IMR-90 (cell line): Measurements from ENCODE around the gene ATG9B. TPM values are rescaled to one million over a fixed set of nuclear protein-coding genes. Genes with fewer than 3 reads are reported as not detected.

Experiments used
- ATAC-seq: fragments of 200-7000 bp; cut with Tn5 transposase; 2 replicates; pipeline ENCODE4 v1.9.1; 2020; ENCODE audit warnings: low read depth, mild to moderate bottlenecking, moderate library complexity
- BruUV-seq: library from RNA; stranded (reverse); fragments of 400-500 nt; replicated peaks from 2 replicates; lab custom pipeline; 2021; lab: Mats Ljungman, UMichigan
- CTCF ChIA-PET: fragments of 300-600 bp; formaldehyde crosslinking; extraction: SDS; loops from one replicate; lab custom pipeline; 2021; ENCODE audit warnings: antibody characterized with exemption; lab: Yijun Ruan, JAX
- POLR2A ChIA-PET: fragments of 300-600 bp; sonication (Branson Sonifier 250); formaldehyde crosslinking; loops from one replicate; lab custom pipeline; 2022; ENCODE audit warnings: antibody characterized with exemption; ENCODE audit not compliant: unreplicated experiment; lab: Charles Lee
- DNase-seq: peaks from one replicate; pipeline ENCODE4 v3.0.0; 2013
- H2AFZ ChIP-seq: replicated peaks from 2 replicates; pipeline ENCODE3; 2013; ENCODE audit warnings: low read length, mild to moderate bottlenecking; ENCODE audit not compliant: poor library complexity
- H2AK5ac ChIP-seq: 2 replicates; pipeline ENCODE4 v1.6.1; 2013; ENCODE audit warnings: low read depth, low read length, inconsistent platforms
- H2AK9ac ChIP-seq: replicated peaks from 2 replicates; pipeline ENCODE3; 2013; ENCODE audit warnings: mild to moderate bottlenecking, low read depth, low read length, moderate library complexity; ENCODE audit not compliant: poor library complexity
- H2BK120ac ChIP-seq: 2 replicates; pipeline ENCODE4 v1.6.1; 2013; ENCODE audit warnings: low read depth, low read length, inconsistent platforms
- H2BK15ac ChIP-seq: 3 replicates; pipeline ENCODE4 v1.6.1; 2013; ENCODE audit warnings: low read depth, low read length, inconsistent platforms
- H2BK20ac ChIP-seq: 2 replicates; pipeline ENCODE4 v1.6.1; 2013; ENCODE audit warnings: low read depth, mild to moderate bottlenecking, inconsistent platforms, low read length, moderate library complexity
- H2BK5ac ChIP-seq: 2 replicates; pipeline ENCODE4 v1.6.1; 2013; ENCODE audit warnings: mild to moderate bottlenecking, low read depth, low read length, inconsistent platforms; ENCODE audit not compliant: poor library complexity, severe bottlenecking
- H3K14ac ChIP-seq: replicated peaks from 2 replicates; pipeline ENCODE4 v1.6.1; 2013; ENCODE audit warnings: low read depth, low read length, inconsistent platforms
- H3K18ac ChIP-seq: 2 replicates; pipeline ENCODE4 v1.6.1; 2013; ENCODE audit warnings: low read depth, low read length, control low read depth
- H3K23ac ChIP-seq: 2 replicates; pipeline ENCODE4 v1.6.1; 2013; ENCODE audit warnings: low read depth, low read length, inconsistent platforms
- H3K27ac ChIP-seq: 2 replicates; pipeline ENCODE4 v1.5.1; 2013; ENCODE audit warnings: mild to moderate bottlenecking, control low read depth, low read length; ENCODE audit not compliant: insufficient read depth
- H3K27me3 ChIP-seq: 2 replicates; pipeline ENCODE4 v1.6.1; 2013; ENCODE audit warnings: low read length; ENCODE audit not compliant: control insufficient read depth, insufficient read depth
- H3K36me3 ChIP-seq: 2 replicates; pipeline ENCODE4 v1.6.1; 2013; ENCODE audit warnings: low read length, mixed read lengths; ENCODE audit not compliant: control insufficient read depth, insufficient read depth
- H3K4ac ChIP-seq: 2 replicates; pipeline ENCODE4 v1.6.1; 2013; ENCODE audit warnings: low read depth, low read length, inconsistent platforms
- H3K4me1 ChIP-seq: 2 replicates; pipeline ENCODE4 v1.6.1; 2013; ENCODE audit warnings: low read length, mixed read lengths; ENCODE audit not compliant: control insufficient read depth, insufficient read depth
- H3K4me2 ChIP-seq: 2 replicates; pipeline ENCODE4 v1.6.1; 2013; ENCODE audit warnings: low read depth, mild to moderate bottlenecking, control low read depth, low read length, moderate library complexity
- H3K4me3 ChIP-seq: 2 replicates; pipeline ENCODE4 v1.5.1; 2013; ENCODE audit warnings: low read depth, mild to moderate bottlenecking, control low read depth, low read length, moderate library complexity; ENCODE audit not compliant: insufficient read depth
- H3K56ac ChIP-seq: 2 replicates; pipeline ENCODE4 v1.6.1; 2013; ENCODE audit warnings: low read length, inconsistent platforms; ENCODE audit not compliant: insufficient read depth; ENCODE audit errors: extremely low read depth
- H3K79me1 ChIP-seq, 2 experiments: 2 replicates each; pipeline ENCODE4 v1.6.1; 2013; ENCODE audit warnings: low read length in 2 of 2, inconsistent platforms in 1 of 2, low read depth in 1 of 2
- H3K9ac ChIP-seq: 2 replicates; pipeline ENCODE4 v1.6.1; 2013; ENCODE audit warnings: low read depth, low read length, control low read depth
- H3K9me1 ChIP-seq: 2 replicates; pipeline ENCODE4 v1.6.1; 2013; ENCODE audit warnings: low read length, inconsistent platforms; ENCODE audit not compliant: insufficient read depth
- H3K9me3 ChIP-seq: 2 replicates; pipeline ENCODE4 v1.6.1; 2013; ENCODE audit warnings: low read length; ENCODE audit not compliant: control insufficient read depth, insufficient read depth
- H4K20me1 ChIP-seq: 2 replicates; pipeline ENCODE4 v1.6.1; 2013; ENCODE audit warnings: low read length, inconsistent platforms; ENCODE audit not compliant: insufficient read depth
- H4K5ac ChIP-seq: 2 replicates; pipeline ENCODE4 v1.6.1; 2013; ENCODE audit warnings: mild to moderate bottlenecking, low read depth, low read length, control low read depth
- H4K8ac ChIP-seq, 2 experiments: 2 replicates each; pipeline ENCODE4 v1.6.1; 2013; ENCODE audit warnings: low read depth in 2 of 2, low read length in 2 of 2, control low read depth in 1 of 2, inconsistent platforms in 1 of 2
- H4K91ac ChIP-seq: 2 replicates; pipeline ENCODE4 v1.6.1; 2013; ENCODE audit warnings: low read depth, low read length, inconsistent platforms; ENCODE audit not compliant: insufficient read depth
- CEBPB ChIP-seq: IDR thresholded peaks from 2 replicates; pipeline ENCODE4 v1.6.1; 2012; ENCODE audit warnings: low read depth, low read length, improper control_type of control experiment
- FOS ChIP-seq: fragments of 150-350 bp; IDR thresholded peaks from 2 replicates; pipeline ENCODE4 v1.6.1; 2016; ENCODE audit warnings: low read depth, low read length
- MAZ ChIP-seq: IDR thresholded peaks from 2 replicates; pipeline ENCODE4 v1.6.1; 2012; ENCODE audit warnings: low read depth, mild to moderate bottlenecking, low read length, improper control_type of control experiment, moderate library complexity, borderline replicate concordance
- NFE2L2 ChIP-seq: fragments of 150-350 bp; IDR thresholded peaks from 2 replicates; pipeline ENCODE4 v1.6.1; 2016; ENCODE audit warnings: low read depth, mild to moderate bottlenecking, low read length
- POLR2A ChIP-seq: IDR thresholded peaks from 2 replicates; pipeline ENCODE4 v1.6.1; 2012; ENCODE audit warnings: mild to moderate bottlenecking, low read depth, low read length
- RCOR1 ChIP-seq: IDR thresholded peaks from 2 replicates; pipeline ENCODE4 v1.6.1; 2012; ENCODE audit warnings: mild to moderate bottlenecking, low read length, improper control_type of control experiment; ENCODE audit not compliant: insufficient replicate concordance
- RFX5 ChIP-seq: IDR thresholded peaks from 2 replicates; pipeline ENCODE4 v1.8.0; 2012; ENCODE audit warnings: low read depth, mild to moderate bottlenecking, low read length, moderate library complexity
- WGBS, 2 experiments: methylation state at CpG; one replicate each; pipeline versions ENCODE4 v1.1.5 to v1.1.7; 2013; ENCODE audit warnings: missing lambda C conversion rate in 2 of 2; ENCODE audit not compliant: insufficient read length in 1 of 2; ENCODE audit errors: extremely low coverage in 2 of 2; 5-methylcytosine and 5-hydroxymethylcytosine counted together
- dilution Hi-C: fragments of 300-500 bp; cut with HindIII; formaldehyde crosslinking; loops from one replicate; pipeline ENCODE4 v1.14.3; 2018; ENCODE audit warnings: low sequenced_read_pairs; ENCODE audit not compliant: unreplicated experiment
- in situ Hi-C: fragments of 300-500 bp; cut with MboI; formaldehyde crosslinking; loops from 3 replicates; pipeline ENCODE4 v1.14.3; 2019; ENCODE audit warnings: low sequenced_read_pairs, inconsistent platforms, mixed read lengths
- intact Hi-C: fragments of 100-400 bp; cut with micrococcal nuclease; formaldehyde crosslinking; loops from 2 replicates; pipeline ENCODE4 v1.10.0; 2022
- polyA plus RNA-seq, 3 experiments: library from polyadenylated mRNA; depleted of rRNA; stranded (reverse); fragments of >200 nt; gene quantifications; 2 replicates each; pipeline ENCODE4 v1.2.3, GENCODE V29; 2012; ENCODE audit warnings: low replicate concordance in 1 of 3
- total RNA-seq: library from RNA; depleted of rRNA; stranded (reverse); fragments of >200 nt; gene quantifications from 2 replicates; pipeline ENCODE4 v1.2.3, GENCODE V29; 2012

Gene ATG9B
- total and polyA plus RNA-seq, 2 of the 4 experiments (the other 2 are of a cell fraction) = 0.18 to 0.91 TPM

- no peaks in the 10 kb centered on the region for H3K9me3 ChIP-seq
- H4K20me1 ChIP-seq = peaks cover 6% of the 10 kb centered on the region
- no peak overlapping the region for H4K5ac ChIP-seq
- H3K56ac ChIP-seq = no peak overlapping the region
- H3K4me2 ChIP-seq = no peak overlapping the region
- intact Hi-C loops (no loop called here), in situ Hi-C loops (no loop called here), dilution Hi-C loops (no loop called here)
- H2BK15ac ChIP-seq = no peak overlapping the region
- no peak for TF ChIP-seq MAZ
- TF ChIP-seq POLR2A = no peak
- no peak for TF ChIP-seq RFX5
- TF ChIP-seq RCOR1 = no peak
- no peak for TF ChIP-seq NFE2L2
- TF ChIP-seq CEBPB = no peak
- no peak for TF ChIP-seq FOS
- H3K4ac ChIP-seq = no peak overlapping the region
- no peak overlapping the region for H2BK5ac ChIP-seq
- peaks cover 86% of the 10 kb centered on the region for H3K36me3 ChIP-seq
- peaks cover 6% of the 10 kb centered on the region; the same call in 1 of the 2 replicates for H3K4me1 ChIP-seq
- no peak overlapping the region for H2AK9ac ChIP-seq
- 0 out of 2 replicates have a peak, but pooled peaks cover 4% of the 10 kb centered on the region for H3K9me1 ChIP-seq
- DNase-seq (no peak), ATAC-seq (no peak)
- no peak overlapping the region for H3K4me3 ChIP-seq
- H3K79me1 ChIP-seq = peaks cover 7 to 30% of the 10 kb centered on the region in 2 experiments
- no peaks in the 10 kb centered on the region for H3K27me3 ChIP-seq
- H3K27ac ChIP-seq = no peak overlapping the region
- H3K18ac ChIP-seq = no peak overlapping the region
- no peak overlapping the region for H2BK20ac ChIP-seq
- H3K14ac ChIP-seq = no peak overlapping the region
- no peak overlapping the region for H4K91ac ChIP-seq
- H2AK5ac ChIP-seq = no peak overlapping the region
- H4K8ac ChIP-seq = no peak overlapping the region
- CTCF ChIA-PET = no interaction called here
- no peak overlapping the region for H3K23ac ChIP-seq
- no peak overlapping the region for H3K9ac ChIP-seq
- POLR2A ChIA-PET = no interaction called here
- no TSS peak for BruUV-seq
- WGBS, 2 experiments = 100% methylated on average over 4 of the region's 15 CpGs; no CpG with 5 or more reads in 1 of the 2 experiments
- no peak overlapping the region for H2BK120ac ChIP-seq
- no peak overlapping the region for H2AFZ ChIP-seq
Observed at GRCh38 chr7:151070574-151070960, 46.3 kb upstream of the ATG9B start.
